GM19324 (cell line): ENCODE measurements around the gene DDX51.
"Not testable (repeated sequence)": the region's sequence is repeated elsewhere in the genome, so short reads cannot be mapped to it uniquely, and the experiment has no call there.

Experiments used
- ATAC-seq: cut with Tn5 transposase; IDR thresholded peaks from one replicate; pipeline ENCODE4 v1.9.1; 2021; ENCODE audit warnings: mild to moderate bottlenecking, moderate library complexity; ENCODE audit not compliant: unreplicated experiment, low FRiP score

Gene DDX51

GRCh38 chr12:132124766-132125425, 19.2 kb downstream of the DDX51 start:
- ATAC-seq, result no peak

GRCh38 chr12:132123970-132124765, 20.0 kb downstream of the DDX51 start:
- no peak for ATAC-seq

GRCh38 chr12:132121283-132121682, 22.8 kb downstream of the DDX51 start:
- no peak for ATAC-seq

- no peak for ATAC-seq
Observed at GRCh38 chr12:132118876-132119275, 25.2 kb downstream of the DDX51 start.

- ATAC-seq, result no peak
Observed at GRCh38 chr12:132117558-132117875, 26.6 kb downstream of the DDX51 start.

GRCh38 chr12:132116709-132117557, 27.2 kb downstream of the DDX51 start:
- ATAC-seq, result no peak

- ATAC-seq, result no peak
Observed at GRCh38 chr12:132115500-132115899, 28.6 kb downstream of the DDX51 start.

GRCh38 chr12:132114667-132115066, 29.5 kb downstream of the DDX51 start:
- ATAC-seq, result no peak

- ATAC-seq, result no peak
Observed at GRCh38 chr12:132111654-132112304, 32.3 kb downstream of the DDX51 start.

GRCh38 chr12:132110677-132111076, 33.4 kb downstream of the DDX51 start:
- ATAC-seq, result no peak

- ATAC-seq, result no peak
Observed at GRCh38 chr12:132109741-132110140, 34.4 kb downstream of the DDX51 start.

GRCh38 chr12:132108211-132108832, 35.8 kb downstream of the DDX51 start:
- no peak for ATAC-seq

GRCh38 chr12:132106921-132107320, 37.2 kb downstream of the DDX51 start:
- no peak for ATAC-seq

GRCh38 chr12:132105467-132105866, 38.7 kb downstream of the DDX51 start:
- ATAC-seq, result no peak

- ATAC-seq, result no peak
Observed at GRCh38 chr12:132103542-132104308, 40.4 kb downstream of the DDX51 start.

- not testable (repeated sequence) for ATAC-seq
Observed at GRCh38 chr12:132103072-132103471, 41.0 kb downstream of the DDX51 start.

- no peak for ATAC-seq
Observed at GRCh38 chr12:132102297-132102696, 41.8 kb downstream of the DDX51 start.

- ATAC-seq, result no peak
Observed at GRCh38 chr12:132100306-132101065, 43.6 kb downstream of the DDX51 start.

GRCh38 chr12:132099739-132100138, 44.4 kb downstream of the DDX51 start:
- no peak for ATAC-seq
